A673 (cell line): Measurements from ENCODE around the gene FXYD4.

Experiments used
- CTCF ChIP-seq: fragments of 300-800, 200-600 bp; sonication (generic); conservative IDR thresholded peaks from 2 replicates; pipeline ENCODE4 v1.5.1; 2017; ENCODE audit warnings: low read depth, mild to moderate bottlenecking, antibody characterized with exemption, low read length, moderate library complexity, mixed read lengths
- EZH2 ChIP-seq: fragments of 200-600 bp; sonication (generic); IDR thresholded peaks from 2 replicates; pipeline ENCODE4 v1.6.1; 2017; ENCODE audit warnings: borderline replicate concordance, low read depth, mild to moderate bottlenecking, mixed read lengths, antibody characterized with exemption, low read length; ENCODE audit not compliant: poor library complexity, severe bottlenecking

- TF ChIP-seq EZH2: no peak
- TF ChIP-seq CTCF: no peak
These were observed 30.8 kb upstream of the FXYD4 start for GRCh38 chr10:43340619-43341018.
